T-cell (primary cell): ENCODE measurements around the gene ERCC4. TPM values are rescaled to one million over a fixed set of nuclear protein-coding genes. Genes with fewer than 3 reads are reported as not detected.

Experiments used
- ATAC-seq, 4 experiments: fragments of 200-7000 bp in 3 of 4; fragments of 150-1000 bp in 1 of 4; cut with Tn5 transposase; replicated peaks in 1 of 4; 1 replicate in 3 of 4; 2 replicates in 1 of 4; pipeline ENCODE4 v1.10.0; 2021; ENCODE audit warnings: moderate library complexity in 3 of 4, mild to moderate bottlenecking in 2 of 4, moderate number of reproducible peaks in 1 of 4
- CTCF ChIA-PET, 2 donors: fragments of 300-600 bp; sonication (Branson Sonifier 250); formaldehyde crosslinking; loops; one replicate each; lab custom pipeline; 2022; ENCODE audit warnings: antibody characterized with exemption in 2 of 2; lab: Charles Lee
- POLR2A ChIA-PET, 2 donors: fragments of 300-600 bp; sonication (Branson Sonifier 250); formaldehyde crosslinking; loops; one replicate each; lab custom pipeline; 2022; ENCODE audit warnings: antibody characterized with exemption in 2 of 2; lab: Charles Lee
- DNase-seq, 35 experiments: peaks; one replicate each; pipeline versions ENCODE4 v3.0.0 to v3.0.0-alpha.2; 2013 to 2023
- H3K27ac ChIP-seq: one replicate; pipeline ENCODE4 v1.5.1; 2013; ENCODE audit warnings: low read length
- H3K27me3 ChIP-seq, 2 experiments: replicated peaks in 1 of 2; 1 replicate in 1 of 2; 2 replicates in 1 of 2; pipeline versions ENCODE4 v1.6.1 to v1.7.0; 2013; ENCODE audit warnings: low read length in 1 of 2, mixed read lengths in 1 of 2; ENCODE audit not compliant: control insufficient read depth in 2 of 2, insufficient read depth in 2 of 2; ENCODE audit errors: extremely low read depth in 1 of 2
- H3K36me3 ChIP-seq, 2 donors: 1 replicate in 1 of 2; 2 replicates in 1 of 2; pipeline versions ENCODE4 v1.6.1 to v1.7.0; 2013; ENCODE audit warnings: low read length in 1 of 2; ENCODE audit not compliant: control insufficient read depth in 2 of 2, insufficient read depth in 1 of 2; ENCODE audit errors: extremely low read depth in 1 of 2
- H3K4me1 ChIP-seq, 2 experiments: 1 replicate in 1 of 2; 2 replicates in 1 of 2; pipeline versions ENCODE4 v1.6.1 to v1.7.0; 2013; ENCODE audit warnings: low read length in 2 of 2, mixed read lengths in 1 of 2; ENCODE audit not compliant: insufficient read depth in 2 of 2, control insufficient read depth in 1 of 2; ENCODE audit errors: extremely low read depth in 1 of 2
- H3K4me3 ChIP-seq, 2 donors: 1 replicate in 1 of 2; 2 replicates in 1 of 2; pipeline versions ENCODE4 v1.5.1 to v1.7.0; 2013; ENCODE audit warnings: mild to moderate bottlenecking in 2 of 2, low read length in 1 of 2, moderate library complexity in 1 of 2; ENCODE audit not compliant: control insufficient read depth in 1 of 2; ENCODE audit errors: extremely low read depth in 1 of 2
- H3K9me3 ChIP-seq: 2 replicates; pipeline ENCODE4 v1.7.0; 2013
- H3K27ac Mint-ChIP-seq, 2 donors: one replicate each; pipeline ENCODE4 v1.8.0; 2020 to 2021; ENCODE audit warnings: mild to moderate bottlenecking in 2 of 2, mixed read lengths in 2 of 2
- H3K27me3 Mint-ChIP-seq, 2 donors: one replicate each; pipeline ENCODE4 v1.8.0; 2021 to 2022; ENCODE audit warnings: mixed read lengths in 2 of 2
- H3K36me3 Mint-ChIP-seq: one replicate; pipeline ENCODE4 v1.8.0; 2021; ENCODE audit warnings: mixed read lengths
- H3K4me1 Mint-ChIP-seq, 3 donors: one replicate each; pipeline ENCODE4 v1.8.0; 2020 to 2022; ENCODE audit warnings: mixed read lengths in 3 of 3, mild to moderate bottlenecking in 1 of 3
- H3K4me3 Mint-ChIP-seq, 3 donors: one replicate each; pipeline ENCODE4 v1.8.0; 2020 to 2022; ENCODE audit warnings: mild to moderate bottlenecking in 3 of 3, mixed read lengths in 3 of 3, moderate library complexity in 3 of 3
- H3K9me3 Mint-ChIP-seq, 3 donors: one replicate each; pipeline ENCODE4 v1.8.0; 2020 to 2022; ENCODE audit warnings: mixed read lengths in 3 of 3
- WGBS: methylation state at CpG from one replicate; pipeline ENCODE4 v1.1.5; 2013; ENCODE audit warnings: missing lambda C conversion rate; ENCODE audit not compliant: insufficient coverage; 5-methylcytosine and 5-hydroxymethylcytosine counted together
- total RNA-seq, 35 experiments: library from RNA in 6 of 35; stranded (reverse) in 6 of 35; fragments of 120-200 nt in 1 of 35; gene quantifications; one replicate each; pipeline versions ENCODE4 v1.2.1 to v1.2.4 and lab custom pipeline; 2013 to 2026

The ERCC4 gene
- total RNA-seq, 5 donors from 2014 or later (not counting 1 experiment from before 2014, with no cell fraction given), result 11.6 to 13.7 (median 13.3) TPM

GRCh38 chr16:13968835-13969234, 48.9 kb downstream of the ERCC4 start:
- WGBS, result 90% methylated on average over 2 of the region's 2 CpGs
- Histone ChIP-seq H3K9me3 (no peaks in the 10 kb centered on the region), H3K27ac (no peak overlapping the region), H3K4me3 (no peak overlapping the region), H3K4me1 (no peaks in the 10 kb centered on the region), H3K36me3 (no peaks in the 10 kb centered on the region), H3K27me3 (peaks cover 2 to 10% of the 10 kb centered on the region in 2 experiments)
- Mint-ChIP-seq H3K36me3 (no peaks in the 10 kb centered on the region), H3K27ac (no peak overlapping the region), H3K9me3 (peaks cover 8 to 19% (median 8%) of the 10 kb centered on the region in 3 donors), H3K4me1 (no peaks in the 10 kb centered on the region), H3K4me3 (no peak overlapping the region), H3K27me3 (peaks cover 20 to 31% of the 10 kb centered on the region in 2 donors)
- POLR2A ChIA-PET, result no interaction called here
- CTCF ChIA-PET, result no interaction called here
- DNase-seq (no peak), ATAC-seq (no peak)

- H3K36me3 Mint-ChIP-seq, result no peaks in the 10 kb centered on the region
- H3K9me3 Mint-ChIP-seq, result peaks cover 8 to 19% (median 8%) of the 10 kb centered on the region in 3 donors
- Histone ChIP-seq H3K4me3 (no peak overlapping the region), H3K27me3 (peaks cover 2 to 10% of the 10 kb centered on the region in 2 experiments), H3K27ac (no peak overlapping the region), H3K4me1 (no peaks in the 10 kb centered on the region), H3K36me3 (no peaks in the 10 kb centered on the region), H3K9me3 (no peaks in the 10 kb centered on the region)
- no peaks in the 10 kb centered on the region for H3K4me1 Mint-ChIP-seq
- H3K4me3 Mint-ChIP-seq, result no peak overlapping the region
- CTCF ChIA-PET, result interaction anchor here in 1 of 2 donors (0.6 kb wide), 1 partner anchor 171 kb away, joined by 3 read pairs; no protein-coding TSS in a partner anchor
- peaks cover 17 to 31% of the 10 kb centered on the region in 2 donors for H3K27me3 Mint-ChIP-seq
- DNase-seq (no peak), ATAC-seq (no peak)
- WGBS, result 100% methylated on average over 2 of the region's 3 CpGs
- POLR2A ChIA-PET, result no interaction called here
- H3K27ac Mint-ChIP-seq, result no peak overlapping the region
These were observed 49.8 kb downstream of the ERCC4 start for GRCh38 chr16:13969711-13970110.

DNA sequence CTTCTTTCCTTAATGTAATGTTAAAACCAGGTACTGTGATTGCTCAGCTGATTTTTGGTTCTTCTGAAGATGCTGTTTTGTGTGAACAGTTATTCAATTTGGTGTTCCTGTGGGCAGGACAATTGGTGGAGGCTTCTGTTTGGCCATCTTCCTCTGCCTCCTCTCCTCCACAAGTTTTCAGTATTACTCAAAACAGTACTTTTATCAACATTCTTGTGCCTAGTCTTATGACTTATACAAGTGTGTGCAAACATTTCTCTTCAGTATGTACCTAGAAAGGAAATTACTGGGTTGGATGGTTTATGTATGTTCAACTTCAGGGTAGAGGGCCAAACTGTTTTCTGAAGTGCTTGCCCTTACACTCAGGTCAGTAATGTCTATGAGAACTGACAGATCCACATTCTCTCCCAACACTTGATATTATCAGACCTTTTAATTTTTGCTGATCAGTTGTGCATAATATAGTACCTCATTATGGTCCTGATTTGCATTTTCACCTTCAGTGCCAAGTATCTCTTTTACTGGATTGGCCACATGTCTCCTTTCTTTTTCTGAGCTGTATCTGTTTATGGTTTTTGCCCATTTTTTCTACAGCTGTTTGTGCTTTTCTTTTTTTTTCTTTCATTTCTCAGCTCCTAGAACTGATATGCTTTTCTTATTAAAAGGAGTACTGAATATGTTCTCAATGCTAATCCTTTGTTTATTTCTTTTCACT, 50.9 kb downstream of the ERCC4 start:
- H3K4me3 ChIP-seq, result no peak overlapping the region
- no peak for DNase-seq
- no peak for ATAC-seq
- no peak overlapping the region for H3K4me3 Mint-ChIP-seq
- H3K27ac Mint-ChIP-seq, result no peak overlapping the region
- H3K27me3 ChIP-seq, result peaks cover 2 to 10% of the 10 kb centered on the region in 2 experiments
- H3K27ac ChIP-seq, result no peak overlapping the region
- H3K27me3 Mint-ChIP-seq, result peaks cover 13 to 24% of the 10 kb centered on the region in 2 donors
- no peaks in the 10 kb centered on the region for H3K9me3 ChIP-seq
- POLR2A ChIA-PET, result no interaction called here
- H3K36me3 Mint-ChIP-seq, result no peaks in the 10 kb centered on the region
- H3K9me3 Mint-ChIP-seq, result peaks cover 8 to 19% (median 8%) of the 10 kb centered on the region in 3 donors
- no peaks in the 10 kb centered on the region for H3K36me3 ChIP-seq
- no peaks in the 10 kb centered on the region for H3K4me1 ChIP-seq
- CTCF ChIA-PET, result no interaction called here
- H3K4me1 Mint-ChIP-seq, result no peaks in the 10 kb centered on the region

- no peak overlapping the region for H3K27ac ChIP-seq
- ChIA-PET POLR2A (no interaction called here), CTCF (no interaction called here)
- Mint-ChIP-seq H3K27me3 (peaks cover 3 to 11% of the 10 kb centered on the region in 2 donors), H3K36me3 (no peaks in the 10 kb centered on the region), H3K4me3 (no peak overlapping the region), H3K4me1 (no peaks in the 10 kb centered on the region), H3K9me3 (peaks cover 4 to 7% (median 5%) of the 10 kb centered on the region in 3 donors), H3K27ac (no peak overlapping the region)
- no peaks in the 10 kb centered on the region for H3K4me1 ChIP-seq
- 91% methylated on average over 7 of the region's 9 CpGs for WGBS
- no peaks in the 10 kb centered on the region for H3K9me3 ChIP-seq
- no peaks in the 10 kb centered on the region for H3K36me3 ChIP-seq
- ATAC-seq (no peak), DNase-seq (no peak)
- H3K27me3 ChIP-seq, result peaks cover 2 to 10% of the 10 kb centered on the region in 2 experiments
- H3K4me3 ChIP-seq, result no peak overlapping the region
These were observed 53.5 kb downstream of the ERCC4 start for GRCh38 chr16:13973321-13974023.

DNA sequence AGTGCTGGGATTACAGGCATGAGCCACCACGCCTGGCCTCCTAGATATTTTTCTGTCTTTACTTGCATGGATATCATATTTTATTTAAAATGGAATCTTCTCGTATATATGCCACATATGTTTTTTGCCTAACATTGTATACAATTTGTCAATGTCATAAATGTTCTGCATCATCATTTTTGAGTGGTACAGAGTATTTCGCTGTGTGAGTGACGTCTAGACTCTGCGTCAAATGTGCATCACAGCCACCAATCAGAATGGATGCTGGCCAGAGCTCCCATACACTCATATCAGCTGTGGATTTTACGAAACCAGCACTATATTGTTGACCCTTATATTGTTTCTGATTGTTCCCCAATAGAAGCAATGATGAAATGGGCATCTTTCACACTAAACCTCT, 57.2 kb downstream of the ERCC4 start:
- no peaks in the 10 kb centered on the region for H3K4me1 Mint-ChIP-seq
- 100% methylated on average over 1 of the region's 6 CpGs for WGBS
- no peak overlapping the region for H3K27ac Mint-ChIP-seq
- DNase-seq, result no peak
- Histone ChIP-seq H3K36me3 (no peaks in the 10 kb centered on the region), H3K9me3 (no peaks in the 10 kb centered on the region), H3K27me3 (peaks cover 2 to 4% of the 10 kb centered on the region in 2 experiments), H3K27ac (no peak overlapping the region), H3K4me1 (no peaks in the 10 kb centered on the region), H3K4me3 (no peak overlapping the region)
- H3K4me3 Mint-ChIP-seq, result no peak overlapping the region
- ChIA-PET CTCF (no interaction called here), POLR2A (no interaction called here)
- H3K27me3 Mint-ChIP-seq, result peaks cover 0 to 4% of the 10 kb centered on the region in 2 donors
- no peak for ATAC-seq
- peaks cover 4 to 13% (median 10%) of the 10 kb centered on the region in 3 donors for H3K9me3 Mint-ChIP-seq
- no peaks in the 10 kb centered on the region for H3K36me3 Mint-ChIP-seq

DNA sequence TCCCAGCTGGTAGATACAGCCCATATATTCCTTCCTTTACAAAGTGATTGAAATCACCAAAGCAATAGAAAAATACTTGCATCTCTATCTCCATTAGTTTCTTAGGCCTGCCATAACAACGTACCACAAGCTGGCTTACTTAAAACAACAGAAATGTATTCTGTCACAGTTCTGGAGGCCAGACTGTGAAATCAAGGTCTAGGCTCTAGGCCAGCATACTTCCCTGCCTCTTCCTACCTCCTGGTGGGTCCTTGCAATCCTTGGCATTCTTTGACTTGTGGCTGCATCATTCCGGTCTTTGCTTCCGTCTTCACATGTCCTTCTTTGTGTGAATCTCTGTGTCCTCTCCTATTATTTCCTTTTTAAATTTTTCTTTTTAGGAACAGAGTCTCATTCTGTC, 62.5 kb downstream of the ERCC4 start:
- no peaks in the 10 kb centered on the region for H3K9me3 ChIP-seq
- CTCF ChIA-PET, result no interaction called here
- H3K4me3 ChIP-seq, result no peak overlapping the region
- no peaks in the 10 kb centered on the region for H3K4me1 ChIP-seq
- H3K4me3 Mint-ChIP-seq, result no peak overlapping the region
- POLR2A ChIA-PET, result no interaction called here
- peaks cover 0 to 3% of the 10 kb centered on the region in 2 experiments for H3K27me3 ChIP-seq
- no peaks in the 10 kb centered on the region for H3K4me1 Mint-ChIP-seq
- no peak overlapping the region for H3K27ac ChIP-seq
- ATAC-seq, result no peak
- H3K36me3 Mint-ChIP-seq, result no peaks in the 10 kb centered on the region
- H3K36me3 ChIP-seq, result no peaks in the 10 kb centered on the region
- no peak overlapping the region for H3K27ac Mint-ChIP-seq
- H3K27me3 Mint-ChIP-seq, result peaks cover 2 to 3% of the 10 kb centered on the region in 2 donors
- DNase-seq, result no peak
- peaks cover 0 to 10% (median 7%) of the 10 kb centered on the region in 3 donors for H3K9me3 Mint-ChIP-seq
- WGBS, result 93% methylated on average over 3 of the region's 3 CpGs
